ENCODE measurements around the gene ACOXL.

The ACOXL gene

DNA sequence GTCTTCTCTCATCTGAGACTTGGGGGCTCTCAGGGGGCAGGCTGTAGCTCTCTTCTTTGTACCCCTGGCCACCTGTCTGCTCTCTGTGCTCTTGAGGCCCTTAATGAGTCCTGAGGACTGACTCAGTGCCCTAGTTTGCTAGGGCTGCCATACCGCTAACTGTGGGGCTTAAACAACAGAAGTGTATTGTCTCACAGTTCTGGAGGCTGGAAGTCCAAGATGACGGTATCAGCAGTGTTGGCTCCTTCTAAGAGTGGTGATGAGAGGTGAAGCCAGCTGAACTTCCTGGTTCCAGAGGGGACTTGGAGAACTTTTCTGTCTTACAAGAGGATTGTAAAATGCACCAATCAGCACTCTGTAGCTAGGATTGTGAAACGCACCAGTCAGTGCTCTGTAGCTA lies 67.0 kb downstream of the ACOXL start:
- DNase-seq = no peak

DNA sequence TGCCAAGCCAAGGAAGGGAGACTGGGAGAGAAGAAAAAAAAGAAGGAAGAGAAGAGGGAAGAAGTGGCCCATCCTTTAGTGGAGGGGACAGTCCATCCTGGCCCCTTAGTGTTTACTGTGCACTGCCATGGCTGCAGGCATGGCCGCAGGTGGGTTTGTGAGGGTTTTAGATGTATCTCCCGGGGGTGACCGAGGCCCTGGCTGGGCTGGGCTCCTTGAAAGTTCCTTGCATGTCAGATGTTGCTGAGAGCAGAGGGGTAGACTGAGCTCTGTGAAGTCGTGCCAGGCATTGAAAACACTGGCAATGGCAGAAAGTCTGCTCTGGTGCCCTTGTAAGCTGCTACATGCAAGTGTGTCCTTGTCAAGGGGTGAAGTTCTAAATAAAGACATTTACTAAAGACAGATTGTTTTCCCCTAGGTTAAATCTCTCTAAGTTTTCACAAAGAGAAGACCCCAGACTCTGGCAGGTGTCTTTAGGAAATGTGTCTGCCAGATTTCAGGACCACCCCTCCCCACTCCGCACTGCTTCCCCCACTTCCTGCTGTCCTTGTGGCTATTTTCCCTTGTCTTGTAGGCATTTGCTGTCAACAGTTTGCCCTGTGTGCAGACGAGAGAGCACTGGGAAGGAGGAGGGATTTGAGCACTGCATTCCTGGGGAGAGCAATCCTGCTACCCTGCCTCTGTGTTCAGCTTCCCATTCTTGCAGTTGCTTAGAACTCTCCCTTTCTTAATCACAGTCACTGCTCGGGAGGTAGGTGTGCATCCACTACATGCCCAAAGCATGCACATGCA lies 68.4 kb downstream of the ACOXL start:
- no peak for DNase-seq

DNA sequence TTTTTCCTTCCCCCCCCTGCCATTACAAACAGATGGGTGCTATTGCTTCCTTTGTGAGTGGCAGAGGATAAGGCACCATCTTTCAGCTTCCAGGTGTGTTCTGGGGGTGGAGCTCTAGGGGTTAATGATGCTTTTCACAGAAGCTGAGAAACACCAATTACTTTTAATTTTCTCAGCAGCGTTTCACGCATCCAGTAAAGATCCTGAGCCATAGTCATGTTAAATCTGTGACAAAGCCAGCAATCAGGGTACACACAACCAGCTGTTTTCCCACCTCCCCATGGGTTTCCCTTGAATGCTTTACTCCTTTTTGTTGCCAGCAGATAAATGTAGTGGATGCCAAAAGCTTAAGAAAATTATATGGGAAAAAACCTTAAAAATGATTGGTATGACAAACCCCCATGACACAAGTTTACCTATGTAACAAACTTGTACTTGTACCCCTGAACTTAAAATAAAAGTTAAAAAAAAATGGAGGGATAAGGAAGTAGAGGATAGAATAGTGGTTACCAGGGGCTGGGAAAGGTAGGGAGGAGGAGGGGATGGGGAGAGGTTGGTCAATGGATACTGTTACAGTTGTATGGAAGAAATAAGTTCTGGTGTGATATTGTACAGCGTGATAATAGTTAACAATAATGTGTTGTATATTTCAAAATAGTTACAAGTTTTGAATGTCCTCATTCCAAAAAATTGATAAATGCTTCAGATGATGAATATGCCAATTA lies 70.0 kb downstream of the ACOXL start:
- no peak for DNase-seq

DNA sequence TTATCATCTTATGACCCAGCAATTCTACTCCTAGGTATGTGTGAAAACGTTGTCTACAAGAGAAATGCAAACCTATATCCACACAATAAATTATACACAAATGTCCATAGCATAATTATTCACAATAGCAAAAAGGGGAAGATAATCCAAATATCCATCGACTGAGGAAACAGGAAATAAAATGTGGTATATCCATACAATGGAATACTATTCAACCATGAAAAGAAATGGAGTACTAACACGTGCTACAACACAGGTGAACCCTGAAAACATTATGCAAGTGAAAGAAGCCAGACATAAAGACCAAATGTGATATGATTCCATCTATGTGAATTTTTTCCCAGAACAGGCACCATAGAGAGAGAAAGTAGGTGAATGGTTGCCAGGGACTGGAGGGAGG lies 72.1 kb downstream of the ACOXL start:
- DNase-seq = no peak

DNA sequence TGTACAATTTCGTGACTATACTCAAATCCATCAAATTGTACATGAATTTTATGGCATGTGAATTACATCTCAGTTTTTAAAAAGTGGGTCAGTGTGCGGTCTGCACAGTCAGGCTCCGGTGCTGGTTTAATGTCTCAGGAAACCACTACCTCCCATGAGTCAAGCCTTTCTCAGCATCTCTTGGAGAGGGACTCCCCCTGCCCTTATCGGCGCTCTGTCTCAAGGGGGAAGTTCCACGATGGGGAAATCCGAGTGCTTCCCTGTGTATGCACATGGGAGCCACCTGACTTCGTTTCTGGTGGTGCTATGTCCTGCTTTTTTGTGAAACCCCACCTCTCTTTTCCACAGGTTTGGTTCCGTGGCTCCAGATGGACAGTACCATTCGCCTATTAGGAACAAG lies 72.5 kb downstream of the ACOXL start:
- DNase-seq = no peak

DNA sequence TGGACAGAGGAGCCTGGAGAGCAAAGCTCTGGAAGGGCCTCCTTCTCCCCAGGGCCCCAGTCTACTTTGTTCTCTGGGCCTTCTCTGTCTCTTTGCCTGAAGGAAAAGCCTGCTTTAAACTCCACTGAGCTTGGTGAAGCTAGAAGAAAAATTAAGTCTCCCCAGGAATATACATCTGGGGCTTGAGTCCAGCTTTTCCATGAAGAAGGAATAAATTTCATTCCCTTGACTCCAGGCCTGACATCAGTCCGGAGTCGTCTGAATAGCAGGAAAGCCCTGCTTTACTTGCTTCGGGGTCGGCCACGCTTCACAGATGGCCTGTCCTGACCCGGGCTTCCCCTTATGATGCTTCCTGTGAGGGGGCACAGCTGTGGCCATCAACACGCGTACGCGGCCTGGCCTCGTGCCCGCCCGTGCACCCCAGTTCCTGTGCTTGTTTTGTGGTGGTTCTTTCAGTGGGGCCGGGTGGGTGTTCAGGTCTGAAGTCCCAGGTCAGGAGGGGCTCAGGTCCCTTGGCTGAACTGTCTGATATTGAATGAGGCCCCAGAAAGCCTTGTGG lies 73.6 kb downstream of the ACOXL start:
- no peak for DNase-seq

DNA sequence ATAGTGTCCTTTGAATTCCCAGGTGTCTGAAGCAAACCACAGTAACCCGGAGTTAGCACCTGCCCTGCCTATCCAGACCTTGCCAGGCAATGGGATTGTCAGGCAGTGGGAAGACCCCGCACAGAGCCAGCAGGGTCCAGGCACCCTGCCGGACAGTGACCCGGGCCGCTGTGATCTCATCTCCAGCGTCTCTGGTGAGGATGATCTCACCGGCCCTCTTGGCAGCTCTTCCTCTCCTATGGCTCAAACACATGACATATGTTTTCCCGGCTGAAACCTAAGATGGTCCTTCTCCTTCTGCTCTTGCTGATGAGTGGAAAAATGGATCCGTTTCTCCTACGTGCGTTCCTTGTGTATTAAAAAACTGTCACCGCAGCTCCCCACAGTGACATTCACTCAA lies 75.1 kb downstream of the ACOXL start:
- DNase-seq = no peak

DNA sequence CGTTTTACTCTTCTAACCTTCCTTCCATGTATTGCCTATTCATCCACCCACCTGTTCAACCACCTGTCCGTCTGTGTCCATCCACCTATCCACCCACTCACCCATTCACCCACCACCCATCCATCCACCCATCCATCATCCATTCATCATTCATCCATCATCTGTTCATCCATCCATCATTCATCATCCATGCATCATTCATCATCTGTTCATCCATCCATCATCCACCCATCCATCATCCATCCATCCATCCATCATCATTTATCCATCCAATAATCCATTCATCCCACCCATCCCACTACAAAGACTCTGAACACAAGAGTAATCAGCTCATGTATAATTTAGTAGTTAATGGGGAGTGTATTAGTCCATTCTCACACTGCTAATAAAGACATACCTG lies 78.0 kb downstream of the ACOXL start:
- DNase-seq = no peak

DNA sequence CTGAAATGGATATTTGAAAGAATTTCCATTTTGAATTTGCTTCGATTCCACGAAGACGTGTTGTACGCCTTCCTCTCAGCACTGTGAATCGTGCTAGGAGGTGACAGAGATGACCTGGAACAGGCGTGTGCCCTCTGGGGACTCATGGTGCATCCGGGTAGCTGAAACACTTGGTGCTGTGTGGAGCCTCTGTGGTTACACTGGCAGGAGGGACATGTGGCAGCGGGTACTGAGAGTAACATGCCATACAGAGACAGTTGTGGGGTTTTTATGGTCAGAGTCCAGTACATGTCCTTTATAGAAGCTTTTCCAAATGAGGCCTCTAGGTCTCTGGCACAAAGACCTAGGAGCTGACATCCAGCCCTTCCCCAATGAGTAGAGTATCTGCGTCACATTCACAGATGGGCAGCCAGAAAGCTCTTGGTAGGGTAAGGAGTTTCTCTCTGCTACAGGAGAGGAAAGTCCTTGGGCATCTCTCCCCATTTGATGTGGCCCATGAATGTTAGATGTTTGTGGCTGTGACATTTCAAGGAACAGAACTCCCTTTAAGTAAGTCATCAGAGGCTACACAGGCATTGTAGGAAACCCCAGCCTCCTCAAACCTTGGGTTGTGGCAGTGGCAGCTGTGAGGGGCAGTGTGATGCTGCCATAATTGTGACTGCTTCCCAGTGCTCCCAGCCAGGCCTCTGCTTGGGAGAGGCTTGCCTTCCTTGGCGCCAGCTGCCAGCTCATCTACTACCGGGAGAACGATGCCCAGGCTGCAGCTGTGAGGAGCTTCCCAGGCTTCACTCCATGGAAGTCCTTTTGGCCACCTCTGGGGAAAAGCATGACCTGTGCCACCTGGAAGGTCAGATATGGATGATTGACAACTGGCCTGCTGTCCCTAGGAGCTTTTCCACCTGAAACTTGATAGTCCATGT lies 80.6 kb downstream of the ACOXL start:
- DNase-seq = no peak

DNA sequence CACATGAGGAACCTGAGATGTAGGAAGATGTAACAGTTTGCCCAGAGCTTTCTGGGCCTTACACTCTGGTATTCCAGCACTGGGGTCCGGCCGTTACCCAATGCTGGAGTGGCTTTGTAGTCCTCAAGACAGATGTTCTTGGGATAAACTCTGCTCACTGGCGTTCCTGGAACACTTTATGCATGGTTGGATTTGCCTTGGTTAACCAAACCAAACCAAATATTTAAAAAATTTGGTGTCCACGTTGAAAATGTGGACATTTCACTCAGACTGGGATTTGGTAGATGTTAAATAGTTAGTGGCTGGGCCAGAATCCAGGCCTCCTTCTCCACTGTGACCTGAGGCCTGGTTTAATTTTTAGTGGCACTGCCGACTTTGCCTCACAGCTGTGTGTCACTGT lies 81.5 kb downstream of the ACOXL start:
- DNase-seq = no peak

DNA sequence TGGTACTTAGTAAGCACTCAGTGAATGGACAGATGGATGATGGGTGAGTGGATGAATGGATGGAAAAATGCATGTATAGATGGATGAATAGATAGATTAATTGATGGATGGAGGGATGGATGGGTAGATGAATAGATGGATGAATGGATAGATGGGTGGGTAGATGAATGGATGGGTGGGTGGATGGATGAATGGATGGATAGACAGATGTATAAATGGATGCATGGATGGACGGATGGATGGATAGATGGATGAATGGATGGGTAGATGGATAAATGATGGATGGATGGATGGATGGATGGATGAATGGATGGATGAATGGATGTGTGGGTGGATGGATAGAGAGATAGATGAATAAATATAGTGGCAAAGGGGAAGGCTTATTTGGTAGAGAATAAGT lies 83.6 kb downstream of the ACOXL start:
- DNase-seq = no peak

DNA sequence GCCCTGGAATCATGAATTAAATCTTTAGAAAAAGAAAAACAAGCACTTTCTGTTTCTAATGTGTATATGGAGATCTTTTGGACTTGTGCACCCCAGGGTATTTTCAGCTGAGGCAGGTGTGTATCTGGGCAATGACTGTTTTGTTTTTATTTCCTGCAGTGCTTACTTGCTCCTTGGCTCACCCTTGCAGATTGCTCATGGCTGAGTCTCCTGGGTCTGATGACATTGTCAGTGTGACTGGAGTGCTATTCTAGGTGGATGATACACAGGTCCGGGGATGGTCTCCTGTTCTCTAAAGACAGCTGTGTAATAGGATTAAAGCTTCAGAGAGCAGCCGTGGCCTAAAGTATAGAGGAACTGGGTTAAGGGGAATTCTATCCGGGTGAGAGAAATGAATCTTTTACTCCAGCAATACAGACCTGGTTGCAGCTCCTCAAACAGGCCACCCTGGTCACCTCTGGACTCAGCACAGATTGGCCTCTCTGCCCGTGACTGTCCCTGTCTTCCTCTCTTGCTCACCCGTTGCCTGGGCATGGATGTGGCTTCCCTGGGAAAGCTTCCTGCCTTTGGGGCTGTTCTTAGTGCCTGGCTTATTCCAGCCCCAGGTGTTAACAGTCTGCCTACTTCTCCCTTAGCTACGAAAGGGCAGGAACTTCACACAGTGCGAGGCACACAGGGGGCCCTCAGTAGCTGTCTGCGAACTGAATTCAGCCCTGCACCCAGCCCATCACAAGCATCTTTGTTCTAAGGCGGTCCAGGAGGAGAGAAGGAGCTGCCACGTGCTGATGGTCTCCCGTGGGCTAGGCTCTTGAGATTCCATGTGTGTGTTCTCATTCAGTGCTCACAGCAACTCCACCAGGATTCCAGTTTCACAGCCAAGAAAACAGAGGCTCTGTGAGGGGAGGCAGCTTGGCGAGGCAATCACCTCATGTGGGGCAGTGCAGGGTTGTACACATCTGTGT lies 84.3 kb downstream of the ACOXL start:
- no peak for DNase-seq

DNA sequence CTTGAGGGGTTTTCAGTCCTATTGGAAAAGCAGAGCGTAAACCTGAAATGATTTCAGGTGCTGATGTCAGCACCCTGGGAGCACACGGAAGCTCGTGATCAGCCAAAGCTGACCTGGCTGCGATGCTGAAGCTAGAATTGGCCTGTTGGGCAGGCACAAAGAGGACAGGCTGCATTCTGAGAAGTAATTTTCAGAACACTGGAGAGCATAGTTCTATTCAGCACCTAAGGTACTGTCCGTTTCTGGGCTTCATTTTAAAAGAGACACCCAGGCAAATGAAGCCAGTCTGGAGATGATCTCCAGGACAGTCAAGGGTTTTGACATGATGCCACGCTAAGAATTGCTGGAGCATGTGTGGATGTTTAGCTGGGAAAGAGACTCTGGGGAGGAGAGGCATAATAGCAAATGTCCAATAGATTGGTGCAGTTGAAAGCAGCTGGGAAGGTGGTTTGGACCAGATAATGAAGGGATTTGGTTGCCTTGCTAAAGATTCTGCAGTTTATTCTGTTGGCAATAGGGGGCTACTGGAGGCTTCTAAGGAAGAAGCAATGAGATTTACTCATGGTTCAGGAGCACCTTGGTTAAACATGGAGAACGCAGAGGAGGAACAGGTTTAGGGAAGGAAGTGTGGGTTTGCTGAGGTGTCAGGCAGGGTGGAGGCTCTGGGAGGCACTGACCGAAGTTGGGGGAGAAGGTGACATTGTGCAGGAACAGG lies 86.6 kb downstream of the ACOXL start:
- DNase-seq = no peak

DNA sequence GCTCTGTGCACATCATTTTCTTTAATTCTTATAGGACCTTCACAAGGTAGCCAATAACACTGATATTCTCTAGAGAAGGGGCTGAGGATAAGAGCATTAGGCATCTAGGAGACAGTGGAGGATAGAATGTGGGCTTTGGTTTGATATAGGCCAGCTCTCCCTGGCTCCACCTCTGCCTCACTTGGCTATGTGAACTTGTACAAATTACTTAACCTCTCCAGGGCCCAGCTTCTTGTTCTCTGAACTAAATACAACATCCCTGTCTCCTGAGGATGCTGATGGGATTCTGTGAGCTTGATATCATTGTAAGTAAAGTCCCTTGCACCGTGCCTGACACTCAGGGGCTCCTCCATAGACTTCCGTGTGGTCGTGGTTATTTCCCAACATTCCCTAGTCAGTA lies 87.3 kb downstream of the ACOXL start:
- DNase-seq = no peak

DNA sequence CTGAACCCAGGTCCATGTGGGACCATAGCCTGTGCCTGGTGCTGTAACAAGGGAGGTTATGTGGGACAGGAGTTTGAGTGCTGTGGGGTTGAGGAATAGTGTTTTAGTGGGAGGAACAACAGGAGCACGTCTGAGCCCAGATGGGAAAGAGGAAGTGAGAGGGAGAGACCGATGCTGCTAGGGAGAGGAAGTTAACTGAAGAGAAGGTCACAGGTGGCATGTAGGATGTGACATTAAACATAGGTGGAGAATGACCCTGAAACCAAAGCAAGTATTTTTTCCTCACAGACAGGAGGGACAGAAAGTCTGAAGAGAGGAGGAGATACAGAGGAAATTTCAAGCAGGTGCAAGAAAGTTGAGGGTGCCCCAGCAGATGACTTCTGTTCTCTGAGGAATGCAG lies 87.8 kb downstream of the ACOXL start:
- no peak for DNase-seq

DNA sequence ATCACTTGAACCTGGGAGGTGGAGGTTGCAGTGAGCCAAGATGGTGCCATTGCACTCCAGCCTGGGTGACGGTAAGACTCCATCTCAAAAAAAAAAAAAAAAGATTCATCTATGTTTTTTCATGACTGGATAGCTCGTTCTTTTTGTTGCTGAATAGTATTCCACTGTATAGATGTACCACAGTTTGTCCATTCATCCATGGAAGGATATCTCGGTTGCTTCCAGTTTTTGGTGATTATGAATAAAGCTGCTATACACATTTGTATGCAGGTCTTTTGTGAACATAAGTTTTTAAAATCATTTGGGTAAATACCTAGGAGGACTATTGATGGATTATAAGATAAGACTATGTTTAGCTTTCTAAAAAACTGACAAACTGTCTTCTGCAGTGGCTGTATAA lies 90.8 kb downstream of the ACOXL start:
- no peak for DNase-seq

DNA sequence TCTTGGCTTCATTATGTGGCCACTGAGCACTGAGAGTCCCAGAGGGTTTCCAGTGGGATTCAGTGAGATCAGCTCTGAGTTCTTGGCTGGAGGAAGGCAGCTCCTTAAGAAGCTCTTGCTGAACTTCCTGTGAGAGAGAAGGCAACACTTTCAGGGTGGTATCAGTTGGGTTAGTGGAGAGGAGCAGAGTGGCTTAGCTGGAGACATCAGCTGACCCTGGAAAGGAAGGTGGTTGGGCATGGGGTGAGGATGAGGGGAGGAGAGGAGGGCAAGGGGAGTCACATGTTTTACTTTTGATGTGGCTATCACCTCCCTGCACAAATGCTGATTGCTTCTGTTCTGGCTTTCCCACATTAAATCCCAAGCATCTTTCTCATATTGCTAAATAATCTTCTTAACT lies 95.1 kb downstream of the ACOXL start:
- no peak for DNase-seq

DNA sequence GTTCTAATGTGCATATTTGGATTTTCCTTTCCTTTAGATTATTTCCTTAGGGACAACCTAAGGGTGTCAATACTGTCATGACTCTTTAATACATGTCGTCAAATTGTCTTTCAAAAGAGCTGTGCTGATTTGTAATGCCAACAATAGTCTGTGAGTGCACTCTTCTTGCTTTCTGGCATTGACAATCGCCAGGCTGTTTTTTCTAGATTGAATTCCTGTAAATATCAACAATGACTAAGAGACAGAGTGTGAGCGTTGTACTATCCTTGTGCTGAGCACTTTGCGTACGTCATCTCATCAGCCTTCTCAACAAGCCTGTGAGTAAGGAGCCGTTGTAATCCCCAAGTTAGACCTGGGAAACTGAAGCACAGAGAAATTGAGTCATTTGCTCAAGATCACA lies 96.0 kb downstream of the ACOXL start:
- DNase-seq = no peak

DNA sequence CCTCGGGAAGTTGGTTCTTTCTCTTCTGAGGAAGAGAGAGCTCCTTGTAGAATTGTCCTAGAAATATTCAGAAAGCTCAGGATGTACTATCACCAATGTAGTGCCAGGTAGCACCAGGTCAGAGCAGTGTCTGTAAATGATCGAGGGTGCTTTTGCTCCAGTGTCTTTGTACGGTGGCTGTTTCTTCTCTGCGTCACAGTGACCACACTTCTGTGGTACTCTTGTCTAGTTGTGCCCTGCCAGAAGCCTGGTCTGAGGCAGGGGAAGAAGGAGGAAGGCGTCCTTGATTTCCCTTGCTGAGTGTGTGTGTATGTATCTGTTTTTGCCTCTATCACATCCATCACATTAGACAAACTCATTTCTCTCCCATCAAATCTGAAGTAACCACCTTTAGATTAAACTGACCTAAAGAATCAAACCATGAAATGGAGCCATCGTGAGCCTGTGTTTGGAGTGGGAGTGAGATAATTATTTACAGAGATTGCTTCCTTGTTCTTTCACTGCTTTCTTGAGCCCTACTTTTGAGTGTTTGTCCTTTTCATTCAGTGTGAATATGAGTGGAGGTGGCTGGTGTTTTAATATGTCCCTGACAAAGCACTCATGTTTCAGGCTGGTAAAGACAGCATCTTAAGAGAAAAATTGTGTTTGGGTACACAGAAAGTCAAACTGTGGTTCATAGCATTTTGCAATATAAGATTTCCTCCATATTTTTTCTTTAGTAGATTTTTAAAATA lies 97.2 kb downstream of the ACOXL start:
- no peak for DNase-seq

DNA sequence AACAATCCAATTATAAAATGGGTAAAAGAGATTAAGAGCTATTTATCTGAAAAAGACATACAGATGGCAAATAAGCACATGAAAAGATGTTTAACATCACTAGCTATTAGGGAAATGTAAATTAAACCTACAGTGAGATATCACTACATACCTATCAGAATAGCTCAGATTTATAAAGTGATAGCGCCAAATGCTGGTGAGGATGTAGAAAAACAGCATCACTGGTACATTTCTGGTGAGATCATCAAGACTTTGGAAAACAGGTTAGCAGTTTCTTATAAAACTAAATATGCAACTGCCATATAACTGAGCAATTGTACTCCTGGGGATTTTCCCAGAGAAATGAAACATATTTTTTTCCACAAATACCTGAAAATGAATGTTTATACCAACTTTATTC lies 100.4 kb downstream of the ACOXL start:
- no peak for DNase-seq
